HG03521 (cell line): ENCODE results near the gene MTUS2.

ENCODE experiments used
- ATAC-seq: cut with Tn5 transposase; IDR thresholded peaks from one replicate; pipeline ENCODE4 v1.9.1; 2021; ENCODE audit warnings: mild to moderate bottlenecking, moderate library complexity; ENCODE audit not compliant: unreplicated experiment

The MTUS2 gene

GRCh38 chr13:29436721-29437280, 616.7 kb downstream of the MTUS2 start:
- ATAC-seq: no peak

- no peak for ATAC-seq
These were observed 618.6 kb downstream of the MTUS2 start for GRCh38 chr13:29438769-29439168.

GRCh38 chr13:29439601-29440388, 619.7 kb downstream of the MTUS2 start:
- ATAC-seq: no peak

- no peak for ATAC-seq
These were observed 621.2 kb downstream of the MTUS2 start for GRCh38 chr13:29441306-29441705.

GRCh38 chr13:29446016-29446415, 625.9 kb downstream of the MTUS2 start:
- ATAC-seq: no peak

GRCh38 chr13:29448174-29448573, 628.0 kb downstream of the MTUS2 start:
- no peak for ATAC-seq

- no peak for ATAC-seq
These were observed 629.6 kb downstream of the MTUS2 start for GRCh38 chr13:29449726-29450125.

GRCh38 chr13:29451976-29452375, 631.8 kb downstream of the MTUS2 start:
- ATAC-seq: no peak

- ATAC-seq: no peak
These were observed 632.9 kb downstream of the MTUS2 start for GRCh38 chr13:29452773-29453616.

GRCh38 chr13:29453617-29454011, 633.5 kb downstream of the MTUS2 start:
- ATAC-seq: no peak

- ATAC-seq: peak; percentile 67
These were observed 634.9 kb downstream of the MTUS2 start for GRCh38 chr13:29454931-29455481.

GRCh38 chr13:29456419-29456818, 636.3 kb downstream of the MTUS2 start:
- no peak for ATAC-seq

- ATAC-seq: no peak
These were observed 637.2 kb downstream of the MTUS2 start for GRCh38 chr13:29457299-29457698.

GRCh38 chr13:29458419-29458818, 638.3 kb downstream of the MTUS2 start:
- ATAC-seq: no peak

- no peak for ATAC-seq
These were observed 639.7 kb downstream of the MTUS2 start for GRCh38 chr13:29459813-29460355.

- no peak for ATAC-seq
These were observed 644.1 kb downstream of the MTUS2 start for GRCh38 chr13:29464105-29464679.

GRCh38 chr13:29465741-29466293, 645.7 kb downstream of the MTUS2 start:
- no peak for ATAC-seq

GRCh38 chr13:29471551-29471950, 651.4 kb downstream of the MTUS2 start:
- no peak for ATAC-seq

GRCh38 chr13:29472332-29472961, 652.3 kb downstream of the MTUS2 start:
- no peak for ATAC-seq

- no peak for ATAC-seq
These were observed 653.0 kb downstream of the MTUS2 start for GRCh38 chr13:29473166-29473565.
